WI38 (cell line): ENCODE data around the gene ALK.

Experiments
- H3K4me3 ChIP-seq: 2 replicates; pipeline ENCODE4 v1.5.1; 2011; ENCODE audit warnings: low read depth, mild to moderate bottlenecking, control low read depth, low read length
- CTCF ChIP-seq: IDR thresholded peaks from 2 replicates; pipeline ENCODE4 v1.5.1; 2012; ENCODE audit warnings: low read depth, mild to moderate bottlenecking, control low read depth, low read length

The ALK gene

GRCh38 chr2:29921560-29921915 is at the start of gene ALK:
Gene ALK (minus strand): TSS chr2:29921586. CDS start chr2:29920659, 927 bp downstream.
- H3K4me3 ChIP-seq = no peak within 1 kb of the TSS
- no peak for TF ChIP-seq CTCF

- TF ChIP-seq CTCF = no peak
- H3K4me3 ChIP-seq = no peak overlapping the region
These were observed 44.9 kb upstream of the ALK start for GRCh38 chr2:29966266-29966665.

GRCh38 chr2:29963972-29964570 is 42.7 kb upstream of the ALK start:
- no peak for TF ChIP-seq CTCF
- no peak overlapping the region for H3K4me3 ChIP-seq

GRCh38 chr2:29962922-29963321 is 41.5 kb upstream of the ALK start:
- TF ChIP-seq CTCF = no peak
- no peak overlapping the region for H3K4me3 ChIP-seq

GRCh38 chr2:29954316-29954715 is 32.9 kb upstream of the ALK start:
- no peak for TF ChIP-seq CTCF
- no peak overlapping the region for H3K4me3 ChIP-seq

GRCh38 chr2:29952973-29953372 is 31.6 kb upstream of the ALK start:
- TF ChIP-seq CTCF = no peak
- H3K4me3 ChIP-seq = no peak overlapping the region

GRCh38 chr2:29951576-29951975 is 30.2 kb upstream of the ALK start:
- H3K4me3 ChIP-seq = no peak overlapping the region
- no peak for TF ChIP-seq CTCF
